Smooth muscle cell (in vitro differentiated cells): ENCODE data around the gene NEK4. TPM values are rescaled to one million over a fixed set of nuclear protein-coding genes. Genes with fewer than 3 reads are reported as not detected.

Experiments used
- DNase-seq: peaks from one replicate; lab custom pipeline; 2025; ENCODE audit not compliant: unreplicated experiment; lab: John Stamatoyannopoulos, UW
- H2AFZ ChIP-seq: fragments of 200-600 bp; sonication (generic); 2 replicates; pipeline ENCODE4 v1.6.0; 2016; ENCODE audit warnings: antibody characterized with exemption, low read depth, mild to moderate bottlenecking
- H3F3A ChIP-seq: fragments of 200-600 bp; sonication (generic); 2 replicates; pipeline ENCODE4 v1.6.0; 2017; ENCODE audit warnings: antibody characterized with exemption, low read depth
- H3K27ac ChIP-seq: fragments of 200-600 bp; sonication (generic); 2 replicates; pipeline ENCODE4 v1.5.1; 2016; ENCODE audit warnings: low read depth, mild to moderate bottlenecking
- H3K27me3 ChIP-seq: fragments of 200-600 bp; sonication (generic); 2 replicates; pipeline ENCODE4 v1.6.1; 2016; ENCODE audit warnings: low read depth, mild to moderate bottlenecking
- H3K36me3 ChIP-seq: fragments of 200-600 bp; sonication (generic); 2 replicates; pipeline ENCODE4 v1.5.1; 2016; ENCODE audit warnings: low read depth
- H3K4me1 ChIP-seq: fragments of 200-600 bp; sonication (generic); 2 replicates; pipeline ENCODE4 v1.5.1; 2016; ENCODE audit warnings: low read depth
- H3K4me2 ChIP-seq: fragments of 200-600 bp; sonication (generic); 2 replicates; pipeline ENCODE4 v1.6.0; 2016; ENCODE audit warnings: mild to moderate bottlenecking
- H3K4me3 ChIP-seq: fragments of 200-600 bp; sonication (generic); 2 replicates; pipeline ENCODE4 v1.5.1; 2016; ENCODE audit warnings: mild to moderate bottlenecking
- H3K79me2 ChIP-seq: fragments of 200-600 bp; sonication (generic); 2 replicates; pipeline ENCODE4 v1.6.0; 2016; ENCODE audit warnings: low read depth, mild to moderate bottlenecking
- H3K9ac ChIP-seq: fragments of 200-600 bp; sonication (generic); 2 replicates; pipeline ENCODE4 v1.6.0; 2016; ENCODE audit warnings: low read depth
- H3K9me3 ChIP-seq: fragments of 200-600 bp; sonication (generic); replicated peaks from 2 replicates; pipeline ENCODE4 v1.5.1; 2016; ENCODE audit warnings: low read depth
- H4K20me1 ChIP-seq: fragments of 200-600 bp; sonication (generic); 2 replicates; pipeline ENCODE4 v1.6.0; 2016; ENCODE audit warnings: low read depth
- WGBS: methylation state at CpG from one replicate; pipeline ENCODE4 v1.1.7; 2016; ENCODE audit warnings: low lambda C conversion rate; 5-methylcytosine and 5-hydroxymethylcytosine counted together
- polyA plus RNA-seq: library from polyadenylated mRNA; unstranded; fragments of >200 nt; fragmentation: Nextera tagmentation; extraction: Ambion mirVana; gene quantifications from 2 replicates; pipeline ENCODE4 v1.2.1, GENCODE V29; 2016
- total RNA-seq: library from RNA; depleted of rRNA; stranded (reverse); fragments of >200 nt; gene quantifications from 2 replicates; pipeline ENCODE4 v1.2.3, GENCODE V29; 2014
- TF ChIP-seq, protein P1 (sequence below): fragments of 200-600 bp; sonication (generic); IDR thresholded peaks from 2 replicates; pipeline ENCODE4 v1.5.1; 2017; ENCODE audit warnings: borderline replicate concordance, mild to moderate bottlenecking, antibody characterized with exemption; ENCODE audit not compliant: insufficient read depth, poor library complexity, severe bottlenecking

The NEK4 gene
- total and polyA plus RNA-seq, 2 experiments from 2014 or later: 8.6 to 11.0 TPM

DNA sequence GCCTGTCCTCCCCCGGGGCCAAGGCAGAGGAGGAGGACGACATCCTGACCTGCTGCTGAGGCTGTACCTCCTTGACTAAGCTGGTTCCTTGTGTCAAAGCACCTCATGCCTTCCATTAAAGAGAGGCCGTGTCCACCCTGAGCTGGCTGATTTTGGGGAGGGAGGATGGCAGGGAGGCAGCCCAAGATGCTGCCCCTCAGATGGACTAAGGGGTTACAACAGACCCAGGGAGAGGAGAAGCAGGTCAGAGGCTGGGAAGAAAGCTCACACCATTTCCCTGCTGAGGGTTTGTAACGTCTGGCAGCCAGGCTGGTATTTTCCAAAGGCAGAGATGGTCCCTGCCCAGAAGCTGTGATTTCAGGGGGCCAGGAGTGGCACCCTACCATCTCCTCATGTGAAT is 21.2 kb upstream of the NEK4 start:
- Histone ChIP-seq H3K9me3 (no peaks in the 10 kb centered on the region), H3K36me3 (no peaks in the 10 kb centered on the region), H3K27ac (no peak overlapping the region), H3K9ac (no peak overlapping the region), H4K20me1 (no peaks in the 10 kb centered on the region), H3F3A (no peaks in the 10 kb centered on the region), H3K4me2 (no peak overlapping the region), H2AFZ (no peak overlapping the region), H3K79me2 (no peaks in the 10 kb centered on the region), H3K4me3 (no peak overlapping the region), H3K27me3 (no peaks in the 10 kb centered on the region), H3K4me1 (no peaks in the 10 kb centered on the region)
- DNase-seq: no peak
- TF ChIP-seq, protein P1, sequence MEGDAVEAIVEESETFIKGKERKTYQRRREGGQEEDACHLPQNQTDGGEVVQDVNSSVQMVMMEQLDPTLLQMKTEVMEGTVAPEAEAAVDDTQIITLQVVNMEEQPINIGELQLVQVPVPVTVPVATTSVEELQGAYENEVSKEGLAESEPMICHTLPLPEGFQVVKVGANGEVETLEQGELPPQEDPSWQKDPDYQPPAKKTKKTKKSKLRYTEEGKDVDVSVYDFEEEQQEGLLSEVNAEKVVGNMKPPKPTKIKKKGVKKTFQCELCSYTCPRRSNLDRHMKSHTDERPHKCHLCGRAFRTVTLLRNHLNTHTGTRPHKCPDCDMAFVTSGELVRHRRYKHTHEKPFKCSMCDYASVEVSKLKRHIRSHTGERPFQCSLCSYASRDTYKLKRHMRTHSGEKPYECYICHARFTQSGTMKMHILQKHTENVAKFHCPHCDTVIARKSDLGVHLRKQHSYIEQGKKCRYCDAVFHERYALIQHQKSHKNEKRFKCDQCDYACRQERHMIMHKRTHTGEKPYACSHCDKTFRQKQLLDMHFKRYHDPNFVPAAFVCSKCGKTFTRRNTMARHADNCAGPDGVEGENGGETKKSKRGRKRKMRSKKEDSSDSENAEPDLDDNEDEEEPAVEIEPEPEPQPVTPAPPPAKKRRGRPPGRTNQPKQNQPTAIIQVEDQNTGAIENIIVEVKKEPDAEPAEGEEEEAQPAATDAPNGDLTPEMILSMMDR: no peak
- 88% methylated on average over 4 of the region's 4 CpGs for WGBS

DNA sequence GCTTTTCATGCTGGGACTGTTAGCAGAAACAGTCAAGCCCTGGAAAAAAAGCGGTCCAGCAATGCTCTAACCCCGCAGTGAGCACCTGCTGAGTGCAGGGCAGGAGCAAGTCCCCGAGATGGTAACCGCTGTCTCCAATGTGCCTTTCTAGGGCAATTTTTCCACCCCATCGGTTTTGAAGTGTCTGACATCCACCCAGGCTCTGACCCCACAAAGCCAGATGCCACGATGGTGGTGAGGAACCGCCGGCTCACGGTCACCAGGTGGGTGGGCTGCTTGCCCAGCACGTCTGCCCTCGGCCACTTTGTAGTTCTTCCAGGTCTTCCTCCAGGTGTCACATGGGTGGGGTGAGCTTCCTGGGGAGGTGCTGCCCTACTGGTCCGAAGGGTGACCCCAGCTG is 20.6 kb upstream of the NEK4 start:
- TF ChIP-seq, protein P1: no peak

DNA sequence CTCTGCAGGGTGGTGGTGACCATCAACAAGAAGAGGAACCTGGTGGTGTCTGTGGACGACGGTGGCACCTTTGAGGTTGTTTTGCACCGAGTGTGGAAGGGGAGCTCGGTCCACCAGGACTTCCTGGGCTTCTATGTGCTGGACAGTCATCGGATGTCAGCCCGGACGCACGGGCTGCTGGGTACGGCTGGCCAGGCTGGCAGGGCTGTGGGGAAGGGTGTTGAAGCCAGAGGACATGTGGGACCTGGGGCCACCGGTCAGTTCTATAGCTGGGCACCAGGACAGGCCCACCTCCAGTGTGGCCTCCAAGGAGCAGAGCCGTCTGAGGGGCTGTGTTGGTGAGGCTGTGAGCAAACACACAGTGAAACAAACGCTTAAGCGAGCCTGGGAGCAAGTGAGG is 20.0 kb upstream of the NEK4 start:
- Histone ChIP-seq H3K4me2 (no peak overlapping the region), H3K27me3 (no peaks in the 10 kb centered on the region), H3K36me3 (no peaks in the 10 kb centered on the region), H3K27ac (no peak overlapping the region), H4K20me1 (no peaks in the 10 kb centered on the region), H3K79me2 (no peaks in the 10 kb centered on the region), H2AFZ (no peak overlapping the region), H3K9ac (no peak overlapping the region), H3K4me3 (no peak overlapping the region), H3K4me1 (no peaks in the 10 kb centered on the region), H3F3A (no peaks in the 10 kb centered on the region), H3K9me3 (no peaks in the 10 kb centered on the region)
- TF ChIP-seq, protein P1: no peak
- 97% methylated on average over 13 of the region's 13 CpGs for WGBS
- no peak for DNase-seq

More for the DNA sequence above, 20.6 kb upstream of the NEK4 start:
- H2AFZ ChIP-seq: no peak overlapping the region
- H3K4me3 ChIP-seq: no peak overlapping the region
- H4K20me1 ChIP-seq: no peaks in the 10 kb centered on the region
- H3K4me2 ChIP-seq: no peak overlapping the region
- no peaks in the 10 kb centered on the region for H3K36me3 ChIP-seq
- DNase-seq: no peak
- no peaks in the 10 kb centered on the region for H3K27me3 ChIP-seq
- H3K4me1 ChIP-seq: no peaks in the 10 kb centered on the region
- no peak overlapping the region for H3K9ac ChIP-seq
- no peaks in the 10 kb centered on the region for H3F3A ChIP-seq
- no peaks in the 10 kb centered on the region for H3K79me2 ChIP-seq
- 86% methylated on average over 12 of the region's 12 CpGs for WGBS
- H3K9me3 ChIP-seq: no peaks in the 10 kb centered on the region
- H3K27ac ChIP-seq: no peak overlapping the region

DNA sequence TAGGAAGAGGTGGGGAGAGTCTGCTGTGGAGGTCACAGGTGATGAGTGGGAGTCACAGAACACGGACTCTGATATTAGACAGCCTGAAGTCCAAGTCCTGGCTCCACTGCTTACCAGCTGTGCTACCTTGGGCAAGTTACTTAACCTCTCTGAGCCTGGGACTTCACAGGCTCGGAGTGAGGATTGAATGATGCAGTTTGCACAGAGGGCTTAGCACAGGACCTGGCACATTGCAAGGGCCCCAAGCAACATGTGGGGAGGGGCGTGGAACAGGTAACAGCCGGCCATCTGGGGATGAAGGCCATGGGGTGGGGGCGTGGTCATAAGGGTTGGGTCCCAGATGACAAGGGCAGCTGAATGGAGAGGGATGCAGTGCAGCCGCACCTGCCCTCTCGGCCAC is 19.6 kb upstream of the NEK4 start:
- 83% methylated on average over 7 of the region's 7 CpGs for WGBS
- TF ChIP-seq, protein P1: no peak
- no peaks in the 10 kb centered on the region for H4K20me1 ChIP-seq
- no peaks in the 10 kb centered on the region for H3K9me3 ChIP-seq
- no peak for DNase-seq
- H3K36me3 ChIP-seq: no peaks in the 10 kb centered on the region
- no peak overlapping the region for H3K4me3 ChIP-seq
- H3K27me3 ChIP-seq: no peaks in the 10 kb centered on the region
- no peak overlapping the region for H3K9ac ChIP-seq
- no peaks in the 10 kb centered on the region for H3K79me2 ChIP-seq
- no peak overlapping the region for H2AFZ ChIP-seq
- no peak overlapping the region for H3K4me2 ChIP-seq
- H3F3A ChIP-seq: no peaks in the 10 kb centered on the region
- no peaks in the 10 kb centered on the region for H3K4me1 ChIP-seq
- no peak overlapping the region for H3K27ac ChIP-seq
